22Rv1 (cell line): Measurements from ENCODE around the gene IKZF1.

ENCODE experiments used
- CTCF ChIP-seq: fragments of 450-650 bp; IDR thresholded peaks from 2 replicates; pipeline ENCODE4 v1.5.1; 2017; ENCODE audit warnings: mild to moderate bottlenecking
- ZFX ChIP-seq: fragments of 450-650 bp; IDR thresholded peaks from 2 replicates; pipeline ENCODE4 v1.6.1; 2017; ENCODE audit warnings: antibody characterized with exemption, borderline replicate concordance

- TF ChIP-seq CTCF, result no peak
- TF ChIP-seq ZFX, result no peak
Measured at GRCh38 chr7:50427518-50427917, 123.0 kb downstream of the IKZF1 start.
